Uterus (tissue), 4 donors: ENCODE data around the gene TUBAL3. TPM values are rescaled to one million over a fixed set of nuclear protein-coding genes. Genes with fewer than 3 reads are reported as not detected.

Experiments
- DNase-seq, 2 donors: peaks; one replicate each; pipeline ENCODE4 v3.0.0-alpha.2; 2019 to 2020
- H3K27ac ChIP-seq, 2 donors: fragments of 200-600 bp; sonication (generic); 1 replicate in 1 of 2; 2 replicates in 1 of 2; pipeline ENCODE4 v1.5.1; 2016 to 2018
- H3K27me3 ChIP-seq, 2 donors: fragments of 200-600 bp; sonication (generic); one replicate each; pipeline ENCODE4 v1.5.1; 2018 to 2019; ENCODE audit warnings: control low read depth in 1 of 2
- H3K36me3 ChIP-seq, 2 donors: fragments of 200-600 bp; sonication (generic); one replicate each; pipeline ENCODE4 v1.5.1; 2019; ENCODE audit warnings: control low read depth in 1 of 2
- H3K4me1 ChIP-seq, 2 donors: fragments of 200-600 bp; sonication (generic); one replicate each; pipeline ENCODE4 v1.5.1; 2018 to 2019; ENCODE audit warnings: control low read depth in 1 of 2
- H3K4me3 ChIP-seq, 2 donors: fragments of 200-600 bp; sonication (generic); 1 replicate in 1 of 2; 2 replicates in 1 of 2; pipeline ENCODE4 v1.5.1; 2018 to 2019; ENCODE audit warnings: mild to moderate bottlenecking in 1 of 2
- H3K9me3 ChIP-seq, 2 donors: fragments of 200-600 bp; sonication (generic); one replicate each; pipeline ENCODE4 v1.5.1; 2019; ENCODE audit warnings: control low read depth in 1 of 2
- CTCF ChIP-seq, 4 experiments: fragments of 200-600 bp in 2 of 4; fragments of 450-650 bp in 2 of 4; sonication (generic) in 2 of 4; IDR thresholded peaks; one replicate each; pipeline ENCODE4 v1.5.1; 2016 to 2019; ENCODE audit warnings: antibody characterized with exemption in 4 of 4, mild to moderate bottlenecking in 2 of 4, moderate library complexity in 1 of 4
- POLR2A ChIP-seq, 2 donors: fragments of 450-650 bp; IDR thresholded peaks; one replicate each; pipeline ENCODE4 v1.6.1; 2016; ENCODE audit warnings: antibody characterized with exemption in 2 of 2, mild to moderate bottlenecking in 1 of 2, moderate library complexity in 1 of 2
- intact Hi-C: fragments of 100-400 bp; cut with DNase I; formaldehyde crosslinking; loops from one replicate; pipeline ENCODE4 v1.15.1; 2023; ENCODE audit warnings: low total_unique reads
- total RNA-seq, 4 donors: library from RNA; depleted of rRNA in 3 of 4; stranded (reverse); fragments of >200 nt in 3 of 4; gene quantifications; one replicate each; pipeline versions ENCODE4 v1.1.0 to v1.2.4, GENCODE V29; 2014 to 2023
- donor health status: DM: yes; HTN: yes; CAD: no.

The TUBAL3 gene
- total RNA-seq, 4 donors from 2014 or later: not detected

- intact Hi-C loops: no loop called here
- H3K36me3 ChIP-seq: no peaks in the 10 kb centered on the region
- no peak overlapping the region for H3K4me3 ChIP-seq
- TF ChIP-seq CTCF (IDR thresholded peaks at IDR 0.05): no peak
- H3K9me3 ChIP-seq: no peaks in the 10 kb centered on the region
- no peak overlapping the region for H3K27ac ChIP-seq
- no peaks in the 10 kb centered on the region for H3K4me1 ChIP-seq
- no peaks in the 10 kb centered on the region for H3K27me3 ChIP-seq
- no peak for DNase-seq
Measured at GRCh38 chr10:5424751-5425150, 20.1 kb upstream of the TUBAL3 start.

GRCh38 chr10:5423771-5424170 lies 19.1 kb upstream of the TUBAL3 start:
- no peak overlapping the region for H3K4me3 ChIP-seq
- no peak overlapping the region for H3K27ac ChIP-seq
- no peak for DNase-seq
- H3K36me3 ChIP-seq: no peaks in the 10 kb centered on the region
- TF ChIP-seq POLR2A (IDR thresholded peaks at IDR 0.05): no peak
- TF ChIP-seq CTCF (IDR thresholded peaks at IDR 0.05): no peak
- intact Hi-C loops: no loop called here
- H3K4me1 ChIP-seq: no peaks in the 10 kb centered on the region
- no peaks in the 10 kb centered on the region for H3K9me3 ChIP-seq
- no peaks in the 10 kb centered on the region for H3K27me3 ChIP-seq

GRCh38 chr10:5419466-5420094 lies 15.0 kb upstream of the TUBAL3 start:
- Histone ChIP-seq H3K9me3 (no peaks in the 10 kb centered on the region), H3K4me3 (no peak overlapping the region), H3K36me3 (no peaks in the 10 kb centered on the region), H3K27ac (no peak overlapping the region), H3K4me1 (no peaks in the 10 kb centered on the region), H3K27me3 (no peaks in the 10 kb centered on the region)
- intact Hi-C loops: no loop called here
- no peak for DNase-seq
- TF ChIP-seq CTCF (IDR thresholded peaks at IDR 0.05) (no peak), POLR2A (IDR thresholded peaks at IDR 0.05) (no peak)

GRCh38 chr10:5418584-5418983 lies 14.0 kb upstream of the TUBAL3 start:
- H3K4me1 ChIP-seq: no peaks in the 10 kb centered on the region
- no peaks in the 10 kb centered on the region for H3K9me3 ChIP-seq
- no peak overlapping the region for H3K27ac ChIP-seq
- no peak overlapping the region for H3K4me3 ChIP-seq
- no peaks in the 10 kb centered on the region for H3K36me3 ChIP-seq
- intact Hi-C loops: no loop called here
- H3K27me3 ChIP-seq: no peaks in the 10 kb centered on the region
- no peak for TF ChIP-seq CTCF (IDR thresholded peaks at IDR 0.05)
- no peak for TF ChIP-seq POLR2A (IDR thresholded peaks at IDR 0.05)
- no peak for DNase-seq

- no peak overlapping the region for H3K4me3 ChIP-seq
- no peak overlapping the region for H3K27ac ChIP-seq
- H3K36me3 ChIP-seq: no peaks in the 10 kb centered on the region
- intact Hi-C loops: no loop called here
- no peaks in the 10 kb centered on the region for H3K27me3 ChIP-seq
- TF ChIP-seq CTCF (IDR thresholded peaks at IDR 0.05) (no peak), POLR2A (IDR thresholded peaks at IDR 0.05) (no peak)
- no peak for DNase-seq
- H3K9me3 ChIP-seq: no peaks in the 10 kb centered on the region
- H3K4me1 ChIP-seq: no peaks in the 10 kb centered on the region
Measured at GRCh38 chr10:5416981-5417380, 12.4 kb upstream of the TUBAL3 start.
